Measurements from ENCODE around the gene SERPINA4.

SERPINA4 gene, protein sequence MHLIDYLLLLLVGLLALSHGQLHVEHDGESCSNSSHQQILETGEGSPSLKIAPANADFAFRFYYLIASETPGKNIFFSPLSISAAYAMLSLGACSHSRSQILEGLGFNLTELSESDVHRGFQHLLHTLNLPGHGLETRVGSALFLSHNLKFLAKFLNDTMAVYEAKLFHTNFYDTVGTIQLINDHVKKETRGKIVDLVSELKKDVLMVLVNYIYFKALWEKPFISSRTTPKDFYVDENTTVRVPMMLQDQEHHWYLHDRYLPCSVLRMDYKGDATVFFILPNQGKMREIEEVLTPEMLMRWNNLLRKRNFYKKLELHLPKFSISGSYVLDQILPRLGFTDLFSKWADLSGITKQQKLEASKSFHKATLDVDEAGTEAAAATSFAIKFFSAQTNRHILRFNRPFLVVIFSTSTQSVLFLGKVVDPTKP

DNA sequence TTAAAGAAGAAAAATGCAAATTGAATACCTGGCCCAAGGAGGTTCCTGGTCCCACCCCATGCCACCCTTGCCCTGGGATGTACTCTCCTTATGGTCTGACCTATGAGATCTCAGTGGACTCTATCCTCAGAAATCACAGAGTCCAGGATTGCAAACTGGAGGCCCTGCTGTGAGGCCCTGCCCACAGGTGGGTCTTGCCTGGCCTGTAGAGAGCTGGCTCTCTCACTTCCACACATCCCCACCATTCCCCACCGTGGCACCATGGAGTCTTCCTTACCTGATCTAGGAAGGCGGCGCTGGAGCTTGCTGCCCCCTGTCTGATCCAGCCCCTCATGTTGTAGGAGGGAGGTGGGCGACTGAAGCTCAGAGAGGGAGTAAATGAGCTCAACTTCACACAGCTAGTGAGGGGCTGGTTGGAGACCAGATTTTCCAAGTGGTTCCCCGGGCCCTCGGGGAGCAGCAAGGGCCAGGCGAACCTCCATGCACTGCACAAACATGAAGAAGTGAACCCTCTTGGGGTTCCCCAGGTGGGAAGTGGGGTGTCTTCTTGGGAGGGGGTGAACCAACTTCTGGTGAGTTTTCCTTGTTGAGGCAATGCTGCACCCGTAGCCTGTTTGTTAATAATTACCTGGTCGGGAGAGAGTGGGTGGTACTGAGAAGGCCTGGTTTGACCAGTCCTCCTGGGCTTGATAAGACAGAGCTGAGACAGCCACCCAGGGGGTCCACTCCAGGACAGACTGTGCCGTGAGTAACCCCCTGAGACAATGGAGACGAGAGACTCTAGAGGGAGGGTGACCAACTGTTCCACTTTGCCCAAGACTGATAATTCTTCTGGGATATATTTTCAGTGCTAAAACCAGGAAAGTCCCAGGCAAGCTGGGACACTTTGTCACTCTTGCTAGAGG lies at the start of gene SERPINA4:
Gene SERPINA4, plus strand, starts transcription at position 692 of the 905 bp plus-strand sequence. CDS start 2,041 bp downstream, outside the sequence.
- DNase-seq = no peak

DNA sequence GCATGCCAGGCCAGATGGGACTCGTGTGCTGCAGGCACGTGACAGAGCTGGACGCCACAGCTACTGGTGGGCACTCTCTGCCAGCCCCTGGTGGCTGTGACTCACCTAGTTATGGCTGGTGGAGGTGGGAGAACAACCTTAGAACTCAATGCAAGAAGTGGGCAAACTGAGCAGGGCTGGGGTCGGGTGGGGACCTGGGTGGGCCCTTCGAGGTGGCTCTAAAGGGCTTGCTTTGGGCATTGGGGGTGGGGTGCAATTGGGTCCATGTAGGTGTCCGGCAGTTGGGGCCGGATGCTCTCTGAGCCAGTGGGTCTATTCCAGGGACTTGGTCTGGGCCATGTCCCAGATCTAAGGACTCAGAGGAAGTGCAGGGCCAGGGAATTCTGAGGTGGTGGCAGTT lies 46.9 kb upstream of the SERPINA4 start:
- DNase-seq = no peak

DNA sequence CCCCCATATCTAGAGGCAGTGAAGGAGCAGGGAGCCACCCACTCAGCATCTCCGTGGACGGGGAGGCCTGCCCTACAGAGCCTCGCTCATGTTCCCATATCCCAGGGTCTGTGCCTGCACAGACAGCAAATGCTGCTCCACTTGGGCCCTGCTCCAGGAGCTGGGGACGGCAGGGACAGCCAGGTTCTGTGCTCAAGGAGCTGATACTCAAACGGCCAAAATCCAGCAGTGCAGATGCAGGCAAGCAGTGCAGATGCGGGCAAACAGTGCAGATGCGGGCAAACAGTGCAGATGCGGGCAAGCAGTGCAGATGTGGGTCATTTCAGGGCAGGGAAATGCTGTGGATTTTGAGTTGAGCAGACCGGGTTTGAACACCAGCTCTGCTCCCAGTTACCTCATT lies 45.8 kb upstream of the SERPINA4 start:
- DNase-seq = no peak

DNA sequence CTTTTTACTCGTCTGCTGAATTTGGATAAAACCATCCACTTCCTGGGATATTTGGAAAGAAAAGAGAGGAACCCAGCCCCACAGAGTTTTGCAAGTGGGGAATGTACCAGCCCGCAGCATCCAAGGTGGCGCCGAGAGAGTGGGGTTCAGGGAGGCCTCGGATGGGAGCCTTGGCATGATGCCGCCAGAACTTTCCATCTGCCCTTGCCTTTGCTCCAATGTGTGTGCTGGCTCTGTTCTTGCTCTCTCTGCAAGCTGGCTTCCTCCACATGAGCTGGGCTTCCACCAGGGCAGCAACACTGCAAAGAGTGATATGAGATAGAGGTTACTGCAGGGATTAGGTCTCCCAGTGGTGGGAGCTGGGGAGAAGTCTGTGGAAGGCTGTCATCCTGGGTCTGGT lies 45.4 kb upstream of the SERPINA4 start:
- no peak for DNase-seq

- no peak for DNase-seq
Measured at GRCh38 chr14:94517248-94517640, 44.0 kb upstream of the SERPINA4 start.

GRCh38 chr14:94517641-94518257 lies 43.5 kb upstream of the SERPINA4 start:
- no peak for DNase-seq

- DNase-seq = no peak
Measured at GRCh38 chr14:94521375-94522114, 39.7 kb upstream of the SERPINA4 start.

DNA sequence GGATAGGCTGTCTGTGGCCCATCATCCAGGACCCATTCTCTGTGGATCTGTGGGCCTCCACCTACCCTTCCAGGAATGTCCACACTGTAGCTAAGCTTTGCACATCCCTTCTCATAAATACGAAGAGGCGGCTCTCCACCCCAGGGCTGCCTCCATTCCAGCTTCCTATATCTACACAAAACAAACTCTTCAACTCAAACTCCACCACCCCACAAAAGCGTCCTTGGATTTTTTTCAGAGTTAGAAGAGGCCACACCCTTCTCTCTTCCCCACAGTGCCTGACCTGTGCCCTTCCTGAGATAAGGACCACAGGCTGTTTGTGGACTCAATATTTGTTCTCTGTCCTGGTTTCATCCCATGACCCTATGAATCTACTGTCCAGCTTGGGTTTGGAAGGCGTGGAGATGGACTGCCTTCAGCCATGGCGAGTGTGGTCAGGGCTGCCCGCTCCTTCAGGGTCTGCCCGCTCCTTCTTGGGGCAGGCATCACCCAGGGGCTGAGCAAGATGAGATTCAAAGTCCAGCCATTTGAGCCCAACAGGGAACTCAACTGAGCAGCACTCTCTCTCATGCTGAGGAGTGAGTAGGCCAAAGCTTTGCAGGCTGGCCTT lies 39.0 kb upstream of the SERPINA4 start:
- no peak for DNase-seq

- no peak for DNase-seq
Measured at GRCh38 chr14:94523265-94523664, 38.0 kb upstream of the SERPINA4 start.

- no peak for DNase-seq
Measured at GRCh38 chr14:94524093-94524492, 37.1 kb upstream of the SERPINA4 start.

DNA sequence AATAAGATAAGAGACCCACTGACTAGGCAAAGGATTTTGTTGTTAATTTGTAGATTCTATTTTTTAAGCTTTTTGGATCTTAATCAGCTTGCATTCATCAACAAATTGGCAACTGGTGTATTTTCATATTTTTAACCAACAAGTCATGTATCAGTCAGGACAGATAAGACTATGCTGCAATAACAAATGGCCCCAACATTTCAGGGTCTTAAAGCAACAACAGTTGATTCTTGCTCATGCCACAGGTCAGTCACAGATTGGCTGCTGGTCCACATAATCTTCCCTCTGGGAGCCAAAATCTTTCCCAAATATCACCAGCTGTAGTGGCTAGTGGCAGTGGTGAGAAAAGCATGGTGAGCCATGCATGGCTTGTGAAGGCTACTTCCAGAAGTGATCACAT lies 30.1 kb upstream of the SERPINA4 start:
- no peak for DNase-seq

- DNase-seq = no peak
Measured at GRCh38 chr14:94532447-94532846, 28.8 kb upstream of the SERPINA4 start.

DNA sequence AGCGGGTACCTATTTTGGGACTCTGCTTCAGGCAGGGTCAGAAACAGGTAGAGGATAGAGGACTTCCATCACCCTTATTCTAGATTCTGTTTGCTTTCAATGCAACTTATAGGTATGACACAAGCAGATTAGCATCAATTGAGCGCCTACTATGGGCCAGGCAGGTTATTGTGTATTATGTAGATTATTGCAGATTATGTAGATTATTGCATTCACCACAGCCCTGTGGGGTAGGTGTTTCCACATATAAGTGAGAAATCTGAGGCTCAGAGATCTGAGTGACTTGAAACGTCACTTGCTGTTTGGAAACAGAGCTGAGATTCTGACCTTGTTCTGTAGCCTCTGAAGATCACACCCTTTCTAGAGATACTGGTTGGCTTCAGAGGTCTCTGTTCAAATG lies 25.7 kb upstream of the SERPINA4 start:
- DNase-seq = no peak

- no peak for DNase-seq
Measured at GRCh38 chr14:94536836-94537235, 24.4 kb upstream of the SERPINA4 start.

GRCh38 chr14:94538070-94538740 lies 23.0 kb upstream of the SERPINA4 start:
- no peak for DNase-seq

DNA sequence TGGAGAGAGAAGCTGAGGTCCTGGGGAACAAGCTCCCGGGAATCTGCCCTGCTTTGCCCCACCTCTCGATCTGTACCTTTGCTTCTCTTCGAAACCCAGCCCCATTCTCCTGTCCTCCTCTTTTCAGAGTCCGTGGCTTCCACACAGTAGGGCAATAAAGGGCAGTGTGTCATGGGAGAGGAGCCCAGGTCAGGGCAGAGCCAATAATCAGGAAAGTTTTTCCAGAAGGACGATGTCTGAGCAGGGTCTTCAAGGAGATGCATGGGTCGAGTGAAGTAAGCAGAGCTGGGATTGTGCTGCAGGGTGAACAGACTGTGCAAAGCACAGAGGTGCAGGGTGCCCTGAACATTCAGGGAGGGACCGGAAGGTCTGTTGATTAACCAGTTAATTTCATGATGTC lies 22.1 kb upstream of the SERPINA4 start:
- DNase-seq = no peak

GRCh38 chr14:94540031-94540794 lies 21.0 kb upstream of the SERPINA4 start:
- no peak for DNase-seq

GRCh38 chr14:94541234-94541975 lies 19.8 kb upstream of the SERPINA4 start:
- DNase-seq = no peak

GRCh38 chr14:94542111-94542810 lies 19.0 kb upstream of the SERPINA4 start:
- no peak for DNase-seq

All from NCI-H1048 (cell line).